Neural cell (in vitro differentiated cells): ENCODE results near the gene RD3L. TPM values are rescaled to one million over a fixed set of nuclear protein-coding genes. Genes with fewer than 3 reads are reported as not detected.
"Not testable (repeated sequence)": the region's sequence is repeated elsewhere in the genome, so short reads cannot be mapped to it uniquely, and the experiment has no call there.

ENCODE experiments used
- H2AFZ ChIP-seq: fragments of 200-600, 300-800 bp; sonication (generic), shearing (Covaris generic); 2 replicates; pipeline ENCODE4 v1.6.0; 2014; ENCODE audit warnings: low read depth, mild to moderate bottlenecking, antibody characterized with exemption, low read length, moderate library complexity
- H3F3A ChIP-seq: fragments of 200-600 bp; shearing (Covaris generic); 2 replicates; pipeline ENCODE4 v1.6.1; 2016; ENCODE audit warnings: mild to moderate bottlenecking, moderate library complexity, mixed read lengths, antibody characterized with exemption, low read length; ENCODE audit not compliant: insufficient read depth, poor library complexity, severe bottlenecking
- H3K27ac ChIP-seq: fragments of 200-600, 300-800 bp; sonication (generic), shearing (Covaris generic); 2 replicates; pipeline ENCODE4 v1.5.1; 2014; ENCODE audit warnings: mild to moderate bottlenecking, low read length, moderate library complexity
- H3K27me3 ChIP-seq: fragments of 300-800, 200-600 bp; sonication (generic), shearing (Covaris generic); 2 replicates; pipeline ENCODE4 v1.6.0; 2014; ENCODE audit warnings: mild to moderate bottlenecking, low read depth, low read length, moderate library complexity; ENCODE audit not compliant: insufficient read depth
- H3K36me3 ChIP-seq: fragments of 300-800, 200-600 bp; sonication (generic), shearing (Covaris generic); 2 replicates; pipeline ENCODE4 v1.5.1; 2014; ENCODE audit warnings: mild to moderate bottlenecking, antibody characterized with exemption, low read length, moderate library complexity; ENCODE audit not compliant: insufficient read depth
- H3K4me2 ChIP-seq: fragments of 300-800, 200-600 bp; sonication (generic), shearing (Covaris generic); 2 replicates; pipeline ENCODE4 v1.6.0; 2014; ENCODE audit warnings: mild to moderate bottlenecking, low read length
- H3K4me3 ChIP-seq: fragments of 300-800, 200-600 bp; sonication (generic), shearing (Covaris generic); 2 replicates; pipeline ENCODE4 v1.5.1; 2014; ENCODE audit warnings: mild to moderate bottlenecking, low read length, moderate library complexity
- H3K79me2 ChIP-seq: fragments of 200-600 bp; shearing (Covaris generic); replicated peaks from 2 replicates; pipeline ENCODE4 v1.6.0; 2014; ENCODE audit warnings: mild to moderate bottlenecking, low read length, moderate library complexity; ENCODE audit not compliant: insufficient read depth
- H3K9ac ChIP-seq: fragments of 300-800, 200-600 bp; sonication (generic), shearing (Covaris generic); 2 replicates; pipeline ENCODE4 v1.6.1; 2016; ENCODE audit warnings: mild to moderate bottlenecking, low read length, mixed read lengths
- H3K9me2 ChIP-seq: fragments of 200-600 bp; shearing (Covaris generic); 2 replicates; pipeline ENCODE4 v1.6.1; 2016; ENCODE audit warnings: mild to moderate bottlenecking, low read length, mixed read lengths; ENCODE audit not compliant: insufficient read depth
- H3K9me3 ChIP-seq: fragments of 200-600, 300-800 bp; sonication (generic), shearing (Covaris generic); 2 replicates; pipeline ENCODE4 v1.6.1; 2016; ENCODE audit warnings: mild to moderate bottlenecking, mixed run types, low read length, moderate library complexity, mixed read lengths
- H4K20me1 ChIP-seq: fragments of 200-600 bp; shearing (Covaris generic); 2 replicates; pipeline ENCODE4 v1.6.1; 2016; ENCODE audit warnings: mild to moderate bottlenecking, mixed run types; ENCODE audit not compliant: insufficient read depth
- EP300 ChIP-seq: fragments of 450-650 bp; conservative IDR thresholded peaks from 2 replicates; pipeline ENCODE4 v1.6.1; 2014; ENCODE audit warnings: antibody characterized with exemption, mild to moderate bottlenecking, moderate library complexity; ENCODE audit not compliant: poor library complexity, severe bottlenecking
- EZH2 ChIP-seq: fragments of 200-600, 300-800 bp; shearing (Covaris generic), sonication (generic); IDR thresholded peaks from 2 replicates; pipeline ENCODE4 v1.6.1; 2014; ENCODE audit warnings: antibody characterized with exemption, low read length, borderline replicate concordance, mild to moderate bottlenecking; ENCODE audit not compliant: insufficient read depth, poor library complexity, severe bottlenecking
- MXI1 ChIP-seq: fragments of 450-650 bp; conservative IDR thresholded peaks from 2 replicates; pipeline ENCODE4 v1.6.1; 2014; ENCODE audit warnings: antibody characterized with exemption, mild to moderate bottlenecking; ENCODE audit not compliant: poor library complexity, severe bottlenecking
- POLR2AphosphoS5 ChIP-seq: IDR thresholded peaks from 2 replicates; pipeline ENCODE4 v1.6.1; 2012
- RAD21 ChIP-seq: fragments of 450-650 bp; conservative IDR thresholded peaks from 2 replicates; pipeline ENCODE4 v1.6.1; 2014; ENCODE audit warnings: antibody characterized with exemption, mild to moderate bottlenecking, moderate library complexity
- SMC3 ChIP-seq: fragments of 450-650 bp; conservative IDR thresholded peaks from 2 replicates; pipeline ENCODE4 v1.6.1; 2014; ENCODE audit warnings: antibody characterized with exemption, mild to moderate bottlenecking, moderate library complexity; ENCODE audit not compliant: poor library complexity
- TAF1 ChIP-seq: IDR thresholded peaks from 2 replicates; pipeline ENCODE4 v1.6.1; 2012; ENCODE audit warnings: low read depth
- polyA plus RNA-seq: library from polyadenylated mRNA; depleted of rRNA; stranded (reverse); fragments of >200 nt; gene quantifications from 2 replicates; pipeline ENCODE4 v1.2.3, GENCODE V29; 2014
- TF ChIP-seq, protein P1 (sequence below): fragments of 450-650 bp; IDR thresholded peaks from 2 replicates; pipeline ENCODE4 v1.5.1; 2014; ENCODE audit warnings: antibody characterized with exemption, mild to moderate bottlenecking, moderate library complexity; ENCODE audit not compliant: poor library complexity, severe bottlenecking
- TF ChIP-seq, protein P2 (sequence below): IDR thresholded peaks from 2 replicates; pipeline ENCODE4 v1.6.1; 2012; ENCODE audit warnings: borderline replicate concordance

The RD3L gene
- polyA plus RNA-seq, 1 donor from 2014 or later: 0.69 TPM

GRCh38 chr14:103925316-103925715, 17.0 kb downstream of the RD3L start:
- no peaks in the 10 kb centered on the region for H3K9me3 ChIP-seq
- H3K79me2 ChIP-seq: peaks cover 10% of the 10 kb centered on the region

GRCh38 chr14:103923863-103924262, 18.5 kb downstream of the RD3L start:
- Histone ChIP-seq H3K9ac (no peak overlapping the region), H3K79me2 (peaks cover 21% of the 10 kb centered on the region), H3F3A (no peaks in the 10 kb centered on the region), H3K9me3 (no peaks in the 10 kb centered on the region), H3K27ac (no peak overlapping the region), H3K27me3 (no peaks in the 10 kb centered on the region), H3K36me3 (no peaks in the 10 kb centered on the region), H4K20me1 (no peaks in the 10 kb centered on the region), H3K9me2 (no peaks in the 10 kb centered on the region), H3K4me3 (no peak overlapping the region), H3K4me2 (no peak overlapping the region), H2AFZ (no peak overlapping the region)
- TF ChIP-seq TAF1: no peak
- no peak for TF ChIP-seq MXI1
- TF ChIP-seq, protein P1, sequence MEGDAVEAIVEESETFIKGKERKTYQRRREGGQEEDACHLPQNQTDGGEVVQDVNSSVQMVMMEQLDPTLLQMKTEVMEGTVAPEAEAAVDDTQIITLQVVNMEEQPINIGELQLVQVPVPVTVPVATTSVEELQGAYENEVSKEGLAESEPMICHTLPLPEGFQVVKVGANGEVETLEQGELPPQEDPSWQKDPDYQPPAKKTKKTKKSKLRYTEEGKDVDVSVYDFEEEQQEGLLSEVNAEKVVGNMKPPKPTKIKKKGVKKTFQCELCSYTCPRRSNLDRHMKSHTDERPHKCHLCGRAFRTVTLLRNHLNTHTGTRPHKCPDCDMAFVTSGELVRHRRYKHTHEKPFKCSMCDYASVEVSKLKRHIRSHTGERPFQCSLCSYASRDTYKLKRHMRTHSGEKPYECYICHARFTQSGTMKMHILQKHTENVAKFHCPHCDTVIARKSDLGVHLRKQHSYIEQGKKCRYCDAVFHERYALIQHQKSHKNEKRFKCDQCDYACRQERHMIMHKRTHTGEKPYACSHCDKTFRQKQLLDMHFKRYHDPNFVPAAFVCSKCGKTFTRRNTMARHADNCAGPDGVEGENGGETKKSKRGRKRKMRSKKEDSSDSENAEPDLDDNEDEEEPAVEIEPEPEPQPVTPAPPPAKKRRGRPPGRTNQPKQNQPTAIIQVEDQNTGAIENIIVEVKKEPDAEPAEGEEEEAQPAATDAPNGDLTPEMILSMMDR: no peak
- no peak for TF ChIP-seq EP300
- TF ChIP-seq, protein P2, sequence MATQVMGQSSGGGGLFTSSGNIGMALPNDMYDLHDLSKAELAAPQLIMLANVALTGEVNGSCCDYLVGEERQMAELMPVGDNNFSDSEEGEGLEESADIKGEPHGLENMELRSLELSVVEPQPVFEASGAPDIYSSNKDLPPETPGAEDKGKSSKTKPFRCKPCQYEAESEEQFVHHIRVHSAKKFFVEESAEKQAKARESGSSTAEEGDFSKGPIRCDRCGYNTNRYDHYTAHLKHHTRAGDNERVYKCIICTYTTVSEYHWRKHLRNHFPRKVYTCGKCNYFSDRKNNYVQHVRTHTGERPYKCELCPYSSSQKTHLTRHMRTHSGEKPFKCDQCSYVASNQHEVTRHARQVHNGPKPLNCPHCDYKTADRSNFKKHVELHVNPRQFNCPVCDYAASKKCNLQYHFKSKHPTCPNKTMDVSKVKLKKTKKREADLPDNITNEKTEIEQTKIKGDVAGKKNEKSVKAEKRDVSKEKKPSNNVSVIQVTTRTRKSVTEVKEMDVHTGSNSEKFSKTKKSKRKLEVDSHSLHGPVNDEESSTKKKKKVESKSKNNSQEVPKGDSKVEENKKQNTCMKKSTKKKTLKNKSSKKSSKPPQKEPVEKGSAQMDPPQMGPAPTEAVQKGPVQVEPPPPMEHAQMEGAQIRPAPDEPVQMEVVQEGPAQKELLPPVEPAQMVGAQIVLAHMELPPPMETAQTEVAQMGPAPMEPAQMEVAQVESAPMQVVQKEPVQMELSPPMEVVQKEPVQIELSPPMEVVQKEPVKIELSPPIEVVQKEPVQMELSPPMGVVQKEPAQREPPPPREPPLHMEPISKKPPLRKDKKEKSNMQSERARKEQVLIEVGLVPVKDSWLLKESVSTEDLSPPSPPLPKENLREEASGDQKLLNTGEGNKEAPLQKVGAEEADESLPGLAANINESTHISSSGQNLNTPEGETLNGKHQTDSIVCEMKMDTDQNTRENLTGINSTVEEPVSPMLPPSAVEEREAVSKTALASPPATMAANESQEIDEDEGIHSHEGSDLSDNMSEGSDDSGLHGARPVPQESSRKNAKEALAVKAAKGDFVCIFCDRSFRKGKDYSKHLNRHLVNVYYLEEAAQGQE: no peak
- no peak for TF ChIP-seq POLR2AphosphoS5
- TF ChIP-seq RAD21: no peak
- TF ChIP-seq EZH2: no peak
- TF ChIP-seq SMC3: no peak

More at GRCh38 chr14:103925316-103925715, 17.0 kb downstream of the RD3L start:
- TF ChIP-seq, protein P1: no peak
- TF ChIP-seq SMC3 (no peak), MXI1 (no peak), EZH2 (no peak), RAD21 (no peak), EP300 (no peak), POLR2AphosphoS5 (no peak), TAF1 (no peak)
- TF ChIP-seq, protein P2: no peak
- no peaks in the 10 kb centered on the region for H3K36me3 ChIP-seq
- no peak overlapping the region for H3K9ac ChIP-seq
- no peak overlapping the region for H3K27ac ChIP-seq
- no peaks in the 10 kb centered on the region for H3F3A ChIP-seq
- no peaks in the 10 kb centered on the region for H3K9me2 ChIP-seq
- no peaks in the 10 kb centered on the region for H3K27me3 ChIP-seq
- H4K20me1 ChIP-seq: no peaks in the 10 kb centered on the region
- H2AFZ ChIP-seq: no peak overlapping the region
- no peak overlapping the region for H3K4me2 ChIP-seq
- no peak overlapping the region for H3K4me3 ChIP-seq

- not testable (repeated sequence) for H3K36me3 ChIP-seq, H4K20me1 ChIP-seq, H3F3A ChIP-seq, H3K9me2 ChIP-seq, H3K27ac ChIP-seq, H3K27me3 ChIP-seq, H3K4me2 ChIP-seq, H3K9me3 ChIP-seq
- Histone ChIP-seq H3K4me3 (peak overlapping the region; percentile 96), H3K79me2 (peaks cover 25% of the 10 kb centered on the region), H3K9ac (peak overlapping the region; percentile 26), H2AFZ (peak overlapping the region; percentile 51)
Measured at GRCh38 chr14:103921855-103922200, 20.5 kb downstream of the RD3L start.
